Measurements from ENCODE around the gene UNC5C. TPM values are rescaled to one million over a fixed set of nuclear protein-coding genes. Genes with fewer than 3 reads are reported as not detected.

Gene UNC5C
- total and polyA plus RNA-seq, 2 donors (not counting 1 experiment from before 2014, with no cell fraction given), result 2.0 to 11.6 TPM

DNA sequence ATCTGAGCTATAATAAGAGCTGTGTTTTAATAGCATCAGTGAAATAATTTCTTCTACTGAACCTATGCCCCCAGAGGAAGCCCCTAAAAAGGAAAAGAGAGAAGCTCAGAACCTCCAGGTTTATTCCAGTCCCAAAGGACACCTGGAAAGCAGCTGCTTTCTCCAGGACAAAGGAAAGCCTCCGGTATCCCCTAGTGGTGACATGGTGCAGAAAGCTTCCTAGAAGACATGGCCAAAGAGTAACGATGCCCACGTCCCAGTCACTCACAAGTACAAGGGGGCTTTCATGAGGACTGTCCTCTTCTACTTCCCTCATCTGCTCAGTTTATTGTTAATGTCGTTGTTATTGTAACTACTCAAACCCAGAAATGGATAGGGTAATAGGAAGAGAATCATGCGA, 343.9 kb downstream of the UNC5C start:
- no peak overlapping the region for H2AFZ ChIP-seq (ENCODE audit: low read length)
- no peaks in the 10 kb centered on the region for H4K20me1 ChIP-seq (ENCODE audit: control insufficient read depth, extremely low read depth, insufficient read depth, low read length)
- no peaks in the 10 kb centered on the region for H3K9me3 ChIP-seq (ENCODE audit: control insufficient read depth, insufficient read depth, low read depth, low read length)
- H3K9ac ChIP-seq (ENCODE audit: insufficient read depth, low read length), result no peak overlapping the region
- no peaks in the 10 kb centered on the region for H3K36me3 ChIP-seq (ENCODE audit: control insufficient read depth, insufficient read depth, low read length)
- no peak overlapping the region for H3K4me2 ChIP-seq (ENCODE audit: extremely low read depth, insufficient read depth, low read length)
- H3K27me3 ChIP-seq (ENCODE audit: control insufficient read depth, insufficient read depth, low read length), result no peaks in the 10 kb centered on the region
- no peaks in the 10 kb centered on the region for H3K79me2 ChIP-seq (ENCODE audit: control insufficient read depth, insufficient read depth, low read length)
- no peak overlapping the region for H3K27ac ChIP-seq (ENCODE audit: insufficient read depth, low read length)
- TF ChIP-seq, protein P1, sequence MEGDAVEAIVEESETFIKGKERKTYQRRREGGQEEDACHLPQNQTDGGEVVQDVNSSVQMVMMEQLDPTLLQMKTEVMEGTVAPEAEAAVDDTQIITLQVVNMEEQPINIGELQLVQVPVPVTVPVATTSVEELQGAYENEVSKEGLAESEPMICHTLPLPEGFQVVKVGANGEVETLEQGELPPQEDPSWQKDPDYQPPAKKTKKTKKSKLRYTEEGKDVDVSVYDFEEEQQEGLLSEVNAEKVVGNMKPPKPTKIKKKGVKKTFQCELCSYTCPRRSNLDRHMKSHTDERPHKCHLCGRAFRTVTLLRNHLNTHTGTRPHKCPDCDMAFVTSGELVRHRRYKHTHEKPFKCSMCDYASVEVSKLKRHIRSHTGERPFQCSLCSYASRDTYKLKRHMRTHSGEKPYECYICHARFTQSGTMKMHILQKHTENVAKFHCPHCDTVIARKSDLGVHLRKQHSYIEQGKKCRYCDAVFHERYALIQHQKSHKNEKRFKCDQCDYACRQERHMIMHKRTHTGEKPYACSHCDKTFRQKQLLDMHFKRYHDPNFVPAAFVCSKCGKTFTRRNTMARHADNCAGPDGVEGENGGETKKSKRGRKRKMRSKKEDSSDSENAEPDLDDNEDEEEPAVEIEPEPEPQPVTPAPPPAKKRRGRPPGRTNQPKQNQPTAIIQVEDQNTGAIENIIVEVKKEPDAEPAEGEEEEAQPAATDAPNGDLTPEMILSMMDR (conservative IDR thresholded peaks at IDR 0.05 in 1 of 2, IDR thresholded peaks at IDR 0.05 in 1 of 2; ENCODE audit: low read depth in 1 of 2, low read length in 2 of 2), result peak in 1 of 2 donors; percentile 9
- TF ChIP-seq EZH2 (IDR thresholded peaks at IDR 0.05; ENCODE audit: low read length, missing control alignments), result no peak
- H3K4me3 ChIP-seq (replicated peaks in 1 of 4; ENCODE audit: control extremely low read depth in 1 of 4, insufficient read depth in 1 of 4, low read depth in 3 of 4, low read length in 4 of 4), result no peak overlapping the region
- H3K4me1 ChIP-seq (ENCODE audit: control insufficient read depth, extremely low read depth, insufficient read depth, low read length), result no peaks in the 10 kb centered on the region
- peak in 1 of 2 donors; percentile 29 for DNase-seq (ENCODE audit: low read depth in 2 of 2)

DNA sequence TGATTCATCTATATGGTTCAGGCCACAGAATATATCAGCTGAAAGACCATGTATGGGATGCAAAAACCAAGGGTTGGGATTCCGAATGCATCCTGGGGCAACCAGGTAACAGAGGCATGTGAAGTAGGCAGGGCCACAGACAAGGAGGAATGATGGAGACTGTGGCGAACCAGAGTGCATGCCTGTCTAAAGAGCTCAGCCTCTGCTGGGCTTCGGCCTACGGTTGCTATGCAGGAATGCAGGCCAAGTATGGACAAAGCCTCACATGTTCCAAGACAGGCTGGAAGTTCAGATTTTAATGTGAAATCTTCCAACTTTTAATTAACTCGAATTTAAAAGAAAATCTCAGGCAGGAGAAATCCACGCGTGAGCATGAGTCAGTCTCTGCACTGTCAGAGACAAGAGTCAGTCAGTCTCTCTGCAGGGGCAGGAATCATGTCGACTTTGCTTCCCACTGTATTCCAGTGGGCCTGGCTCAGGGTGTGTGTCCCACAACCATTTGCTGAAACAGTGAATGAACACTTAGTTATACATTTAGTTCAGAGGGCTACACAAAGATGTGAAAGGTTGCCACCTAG, 344.4 kb downstream of the UNC5C start:
- Histone ChIP-seq H3K27ac (ENCODE audit: insufficient read depth, low read length) (no peak overlapping the region), H3K27me3 (ENCODE audit: control insufficient read depth, insufficient read depth, low read length) (no peaks in the 10 kb centered on the region), H3K4me1 (ENCODE audit: control insufficient read depth, extremely low read depth, insufficient read depth, low read length) (no peaks in the 10 kb centered on the region), H3K79me2 (ENCODE audit: control insufficient read depth, insufficient read depth, low read length) (no peaks in the 10 kb centered on the region), H3K36me3 (ENCODE audit: control insufficient read depth, insufficient read depth, low read length) (no peaks in the 10 kb centered on the region), H3K9ac (ENCODE audit: insufficient read depth, low read length) (no peak overlapping the region), H3K4me2 (ENCODE audit: extremely low read depth, insufficient read depth, low read length) (no peak overlapping the region), H2AFZ (ENCODE audit: low read length) (no peak overlapping the region), H3K4me3 (replicated peaks in 1 of 4; ENCODE audit: control extremely low read depth in 1 of 4, insufficient read depth in 1 of 4, low read depth in 3 of 4, low read length in 4 of 4) (no peak overlapping the region), H3K9me3 (ENCODE audit: control insufficient read depth, insufficient read depth, low read depth, low read length) (no peaks in the 10 kb centered on the region), H4K20me1 (ENCODE audit: control insufficient read depth, extremely low read depth, insufficient read depth, low read length) (no peaks in the 10 kb centered on the region)
- TF ChIP-seq EZH2 (IDR thresholded peaks at IDR 0.05; ENCODE audit: low read length, missing control alignments), result no peak
- TF ChIP-seq, protein P1 (conservative IDR thresholded peaks at IDR 0.05 in 1 of 2, IDR thresholded peaks at IDR 0.05 in 1 of 2; ENCODE audit: low read depth in 1 of 2, low read length in 2 of 2), result no peak
- peak in 1 of 2 donors; percentile 72 for DNase-seq (ENCODE audit: low read depth in 2 of 2)

DNA sequence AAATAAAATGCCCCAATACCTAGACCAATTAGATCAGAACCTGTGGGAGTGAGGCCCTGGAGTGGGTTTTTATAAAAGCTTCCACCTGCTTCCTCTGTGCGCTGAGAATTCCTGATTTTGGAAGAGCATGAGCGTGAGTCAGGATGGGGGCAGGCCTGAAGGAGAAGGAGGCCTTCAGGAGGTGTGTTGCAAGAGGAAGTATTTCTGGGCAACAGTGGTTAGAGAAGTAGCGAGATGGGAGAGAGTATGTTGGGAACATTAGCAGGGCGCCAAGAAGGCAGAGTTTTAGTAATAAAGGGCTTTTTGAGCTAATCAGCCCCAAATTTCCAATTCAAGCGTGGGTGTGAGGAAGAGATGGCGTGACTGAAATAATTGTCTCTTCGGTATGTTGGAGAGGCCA, 349.8 kb downstream of the UNC5C start:
- no peaks in the 10 kb centered on the region for H3K79me2 ChIP-seq (ENCODE audit: control insufficient read depth, insufficient read depth, low read length)
- TF ChIP-seq, protein P1 (conservative IDR thresholded peaks at IDR 0.05 in 1 of 2, IDR thresholded peaks at IDR 0.05 in 1 of 2; ENCODE audit: low read depth in 1 of 2, low read length in 2 of 2), result no peak
- TF ChIP-seq EZH2 (IDR thresholded peaks at IDR 0.05; ENCODE audit: low read length, missing control alignments), result no peak
- H3K9ac ChIP-seq (ENCODE audit: insufficient read depth, low read length), result no peak overlapping the region
- H3K27ac ChIP-seq (ENCODE audit: insufficient read depth, low read length), result no peak overlapping the region
- H3K27me3 ChIP-seq (ENCODE audit: control insufficient read depth, insufficient read depth, low read length), result no peaks in the 10 kb centered on the region
- H2AFZ ChIP-seq (ENCODE audit: low read length), result no peak overlapping the region
- H3K4me1 ChIP-seq (ENCODE audit: control insufficient read depth, extremely low read depth, insufficient read depth, low read length), result no peaks in the 10 kb centered on the region
- no peaks in the 10 kb centered on the region for H3K9me3 ChIP-seq (ENCODE audit: control insufficient read depth, insufficient read depth, low read depth, low read length)
- no peak for DNase-seq (ENCODE audit: low read depth in 2 of 2)
- no peaks in the 10 kb centered on the region for H3K36me3 ChIP-seq (ENCODE audit: control insufficient read depth, insufficient read depth, low read length)
- no peaks in the 10 kb centered on the region for H4K20me1 ChIP-seq (ENCODE audit: control insufficient read depth, extremely low read depth, insufficient read depth, low read length)
- H3K4me2 ChIP-seq (ENCODE audit: extremely low read depth, insufficient read depth, low read length), result no peak overlapping the region
- H3K4me3 ChIP-seq (replicated peaks in 1 of 4; ENCODE audit: control extremely low read depth in 1 of 4, insufficient read depth in 1 of 4, low read depth in 3 of 4, low read length in 4 of 4), result no peak overlapping the region

Data from fibroblast of lung (primary cell).